H1 (cell line): ENCODE measurements around the gene CCL26.

ENCODE experiments used
- ATF3 ChIP-seq: IDR thresholded peaks from 2 replicates; pipeline ENCODE4 v1.6.1; 2011; ENCODE audit warnings: low read depth, mild to moderate bottlenecking, low read length; ENCODE audit not compliant: insufficient read depth
- CEBPB ChIP-seq: IDR thresholded peaks from 2 replicates; pipeline ENCODE4 v1.6.1; 2012; ENCODE audit warnings: low read depth, low read length
- CTCF ChIP-seq, 3 experiments: IDR thresholded peaks; 1 replicate in 2 of 3; 2 replicates in 1 of 3; pipeline versions ENCODE4 v1.5.1 to v1.6.1; 2011; ENCODE audit warnings: low read length in 3 of 3, mild to moderate bottlenecking in 3 of 3, inconsistent platforms in 2 of 3, low read depth in 1 of 3, moderate library complexity in 1 of 3; ENCODE audit not compliant: insufficient read depth in 1 of 3; ENCODE audit errors: control extremely low read depth in 1 of 3
- EP300 ChIP-seq, 2 experiments: IDR thresholded peaks; 1 replicate in 1 of 2; 2 replicates in 1 of 2; pipeline ENCODE4 v1.6.1; 2011 to 2012; ENCODE audit warnings: low read depth in 2 of 2, low read length in 2 of 2, mild to moderate bottlenecking in 2 of 2, borderline replicate concordance in 1 of 2, inconsistent platforms in 1 of 2, moderate library complexity in 1 of 2
- EZH2 ChIP-seq: fragments of 200-600 bp; sonication (generic); IDR thresholded peaks from 2 replicates; pipeline ENCODE4 v1.7.1; 2012; ENCODE audit warnings: low read depth, mild to moderate bottlenecking, moderate library complexity, low read length, inconsistent platforms; ENCODE audit not compliant: severe bottlenecking
- JUN ChIP-seq: IDR thresholded peaks from 2 replicates; pipeline ENCODE4 v1.6.1; 2011; ENCODE audit warnings: low read depth, mild to moderate bottlenecking, improper control_type of control experiment, low read length
- POLR2A ChIP-seq, 2 experiments: IDR thresholded peaks; 1 replicate in 1 of 2; 2 replicates in 1 of 2; pipeline ENCODE4 v1.6.1; 2011; ENCODE audit warnings: low read depth in 2 of 2, low read length in 2 of 2, mild to moderate bottlenecking in 2 of 2; ENCODE audit errors: control extremely low read depth in 1 of 2
- RAD21 ChIP-seq, 2 experiments: IDR thresholded peaks in 1 of 2; conservative IDR thresholded peaks in 1 of 2; 2 replicates each; pipeline ENCODE4 v1.6.1; 2011; ENCODE audit warnings: low read depth in 2 of 2, low read length in 2 of 2, improper control_type of control experiment in 1 of 2, inconsistent platforms in 1 of 2, mild to moderate bottlenecking in 1 of 2, moderate library complexity in 1 of 2
- RFX5 ChIP-seq: IDR thresholded peaks from 2 replicates; pipeline ENCODE4 v1.6.1; 2011; ENCODE audit warnings: low read depth, low read length, improper control_type of control experiment, borderline replicate concordance
- RNF2 ChIP-seq: fragments of 200-900, 300-1000 bp; sonication (generic); IDR thresholded peaks from 2 replicates; pipeline ENCODE4 v1.7.1; 2016; ENCODE audit warnings: borderline replicate concordance, low read depth, mild to moderate bottlenecking, antibody characterized with exemption, low read length; ENCODE audit not compliant: poor library complexity, severe bottlenecking; ENCODE audit errors: missing control alignments

DNA sequence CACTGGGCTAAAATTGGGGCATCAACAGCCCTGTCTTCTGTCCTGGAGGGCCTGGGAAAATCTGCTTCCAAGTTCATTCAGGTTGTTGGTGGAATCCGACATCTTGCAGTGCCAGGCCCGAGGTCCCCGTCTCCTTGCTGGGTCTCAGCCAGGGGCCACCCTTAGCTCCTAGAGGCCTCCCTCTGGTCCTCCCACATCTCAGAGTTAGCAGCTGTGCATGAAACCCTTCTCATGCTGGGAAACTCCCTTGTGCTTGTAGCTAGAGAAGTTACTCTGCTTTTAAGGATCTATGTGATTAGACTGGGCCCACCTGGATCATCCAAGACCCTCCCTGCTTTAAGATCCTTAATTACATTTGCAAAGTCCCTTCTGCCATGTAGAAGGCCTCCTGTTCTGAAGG is 48.6 kb downstream of the CCL26 start:
- TF ChIP-seq POLR2A (IDR thresholded peaks at IDR 0.05; ENCODE audit: control extremely low read depth in 1 of 2, low read depth in 2 of 2, low read length in 2 of 2) (no peak), RAD21 (IDR thresholded peaks at IDR 0.05 in 1 of 2, conservative IDR thresholded peaks at IDR 0.05 in 1 of 2; ENCODE audit: low read depth in 2 of 2, low read length in 2 of 2) (no peak), CEBPB (no peak), RNF2 (no peak), RFX5 (no peak), CTCF (IDR thresholded peaks at IDR 0.05; ENCODE audit: control extremely low read depth in 1 of 3, insufficient read depth in 1 of 3, low read depth in 1 of 3, low read length in 3 of 3) (no peak), EP300 (IDR thresholded peaks at IDR 0.05; ENCODE audit: borderline replicate concordance in 1 of 2, low read depth in 2 of 2, low read length in 2 of 2) (no peak), JUN (no peak), EZH2 (no peak), ATF3 (no peak)
